HCT116 (cell line): ENCODE results near the gene CORO6. TPM values are rescaled to one million over a fixed set of nuclear protein-coding genes. Genes with fewer than 3 reads are reported as not detected.

ENCODE experiments used
- ATAC-seq: fragments of 200-7000 bp; cut with Tn5 transposase; 2 replicates; pipeline ENCODE4 v1.9.1; 2020; ENCODE audit warnings: mild to moderate bottlenecking, moderate library complexity
- BruUV-seq: library from RNA; stranded (reverse); fragments of 400-500 nt; replicated peaks from 2 replicates; lab custom pipeline; 2021; lab: Mats Ljungman, UMichigan
- CTCF ChIA-PET: fragments of 300-600 bp; sonication (Branson Sonifier 250); formaldehyde crosslinking; loops from one replicate; lab custom pipeline; 2021; ENCODE audit warnings: antibody characterized with exemption; lab: Charles Lee
- POLR2A ChIA-PET: fragments of 300-600, 350-600 bp; sonication (Branson Sonifier 250); formaldehyde crosslinking; loops from one replicate; lab custom pipeline; 2021; ENCODE audit warnings: antibody characterized with exemption; lab: Charles Lee
- RAD21 ChIA-PET, 2 experiments: fragments of 300-600 bp; sonication (Branson Sonifier 250); formaldehyde crosslinking; loops; one replicate each; lab custom pipeline; 2023; ENCODE audit warnings: low total read pairs in 2 of 2; ENCODE audit not compliant: uncharacterized antibody in 2 of 2, unreplicated experiment in 2 of 2, low non-redundant PET in 1 of 2; lab: Charles Lee
- DNase-seq: peaks from one replicate; pipeline ENCODE4 v3.0.0-alpha.2; 2010; ENCODE audit warnings: low read depth, low spot score
- H2AFZ ChIP-seq: fragments of 200-600 bp; shearing (Covaris generic), sonication (generic); 2 replicates; pipeline ENCODE4 v1.6.1; 2017; ENCODE audit warnings: low read depth, mixed run types, mixed read lengths, antibody characterized with exemption, low read length; ENCODE audit not compliant: poor library complexity, severe bottlenecking
- H3K27ac ChIP-seq: 2 replicates; pipeline ENCODE4 v1.5.1; 2012; ENCODE audit warnings: low read depth, low read length
- H3K27me3 ChIP-seq: fragments of 200-600 bp; sonication (generic); 2 replicates; pipeline ENCODE4 v1.6.1; 2016; ENCODE audit warnings: mixed run types, low read length, mixed read lengths; ENCODE audit not compliant: insufficient read depth
- H3K36me3 ChIP-seq, 2 experiments: fragments of 200-500 bp in 1 of 2; fragments of 200-600 bp in 1 of 2; sonication (Bioruptor generic) in 1 of 2; sonication (generic) in 1 of 2; 2 replicates each; pipeline versions ENCODE4 v1.5.1 to v1.6.1; 2014 to 2016; ENCODE audit warnings: low read length in 2 of 2, inconsistent platforms in 1 of 2, mixed read lengths in 1 of 2, mixed run types in 1 of 2; ENCODE audit not compliant: insufficient read depth in 2 of 2, control insufficient read depth in 1 of 2
- H3K4me1 ChIP-seq, 2 experiments: fragments of 200-600 bp in 1 of 2; sonication (generic) in 1 of 2; 2 replicates each; pipeline versions ENCODE4 v1.5.1 to v1.6.1; 2012 to 2017; ENCODE audit warnings: low read length in 2 of 2, inconsistent platforms in 1 of 2, mild to moderate bottlenecking in 1 of 2, mixed read lengths in 1 of 2, mixed run types in 1 of 2, moderate library complexity in 1 of 2; ENCODE audit not compliant: insufficient read depth in 2 of 2, control insufficient read depth in 1 of 2
- H3K4me2 ChIP-seq: fragments of 200-600 bp; sonication (generic); 2 replicates; pipeline ENCODE4 v1.6.1; 2017; ENCODE audit warnings: mixed run types, low read length, mixed read lengths
- H3K4me3 ChIP-seq, 2 experiments: fragments of 200-600 bp in 1 of 2; sonication (generic) in 1 of 2; replicated peaks in 1 of 2; 2 replicates each; pipeline ENCODE4 v1.5.1; 2011 to 2016; ENCODE audit warnings: low read length in 2 of 2, control low read depth in 1 of 2, low read depth in 1 of 2, mild to moderate bottlenecking in 1 of 2, mixed read lengths in 1 of 2, mixed run types in 1 of 2
- H3K79me2 ChIP-seq: fragments of 200-600 bp; sonication (generic); 2 replicates; pipeline ENCODE4 v1.6.1; 2017; ENCODE audit warnings: mild to moderate bottlenecking, mixed run types, low read length, moderate library complexity, mixed read lengths; ENCODE audit not compliant: insufficient read depth
- H3K9ac ChIP-seq: fragments of 200-600 bp; sonication (generic); 2 replicates; pipeline ENCODE4 v1.6.1; 2016; ENCODE audit warnings: low read length, mixed read lengths
- H3K9me2 ChIP-seq: fragments of 200-600 bp; sonication (generic), shearing (Covaris generic); 2 replicates; pipeline ENCODE4 v1.6.1; 2017; ENCODE audit warnings: mixed run types, mild to moderate bottlenecking, moderate library complexity; ENCODE audit not compliant: insufficient read depth
- H3K9me3 ChIP-seq, 2 experiments: fragments of 200-500 bp in 1 of 2; fragments of 200-600 bp in 1 of 2; sonication (Bioruptor generic) in 1 of 2; sonication (generic) in 1 of 2; 2 replicates each; pipeline ENCODE4 v1.6.1; 2014 to 2017; ENCODE audit warnings: low read length in 2 of 2, mixed read lengths in 2 of 2, inconsistent platforms in 1 of 2, low read depth in 1 of 2, mild to moderate bottlenecking in 1 of 2, mixed run types in 1 of 2, moderate library complexity in 1 of 2; ENCODE audit not compliant: control insufficient read depth in 1 of 2, insufficient read depth in 1 of 2
- H4K20me1 ChIP-seq: fragments of 200-600 bp; sonication (generic), shearing (Covaris generic); 2 replicates; pipeline ENCODE4 v1.6.1; 2017; ENCODE audit warnings: mixed run types, mild to moderate bottlenecking, moderate library complexity; ENCODE audit not compliant: insufficient read depth
- ATF3 ChIP-seq: IDR thresholded peaks from 2 replicates; pipeline ENCODE4 v1.6.1; 2012
- CBX3 ChIP-seq: IDR thresholded peaks from 2 replicates; pipeline ENCODE4 v1.6.1; 2012; ENCODE audit warnings: low read depth
- CTCF ChIP-seq, 3 experiments: fragments of 200-600 bp in 1 of 3; sonication (generic) in 1 of 3; IDR thresholded peaks in 2 of 3; conservative IDR thresholded peaks in 1 of 3; 2 replicates each; pipeline ENCODE4 v1.5.1; 2012 to 2017; ENCODE audit warnings: low read depth in 2 of 3, low read length in 2 of 3, antibody characterized with exemption in 1 of 3, borderline replicate concordance in 1 of 3, control low read depth in 1 of 3, mild to moderate bottlenecking in 1 of 3, mixed read lengths in 1 of 3, mixed run types in 1 of 3, moderate library complexity in 1 of 3; ENCODE audit not compliant: insufficient read depth in 1 of 3
- EZH2 ChIP-seq: fragments of 200-600 bp; sonication (generic); IDR thresholded peaks from 2 replicates; pipeline ENCODE4 v1.6.1; 2017; ENCODE audit warnings: antibody characterized with exemption, mixed run types
- EZH2phosphoT487 ChIP-seq: fragments of 200-600 bp; IDR thresholded peaks from 2 replicates; pipeline ENCODE4 v1.6.1; 2018; ENCODE audit warnings: antibody characterized with exemption, borderline replicate concordance
- POLR2AphosphoS5 ChIP-seq: IDR thresholded peaks from 2 replicates; pipeline ENCODE4 v1.6.1; 2011; ENCODE audit warnings: mild to moderate bottlenecking, low read depth, low read length, moderate library complexity
- RAD21 ChIP-seq: IDR thresholded peaks from 2 replicates; pipeline ENCODE4 v1.6.1; 2012; ENCODE audit warnings: low read depth, mild to moderate bottlenecking
- REST ChIP-seq: IDR thresholded peaks from 2 replicates; pipeline ENCODE4 v1.6.1; 2012; ENCODE audit warnings: low read depth
- SIN3A ChIP-seq: IDR thresholded peaks from 2 replicates; pipeline ENCODE4 v1.6.1; 2012; ENCODE audit warnings: low read depth
- SP1 ChIP-seq: IDR thresholded peaks from 2 replicates; pipeline ENCODE4 v1.6.1; 2012; ENCODE audit warnings: low read depth
- ZFX ChIP-seq: fragments of 450-650 bp; IDR thresholded peaks from 2 replicates; pipeline ENCODE4 v1.6.1; 2017
- intact Hi-C: fragments of 100-400 bp; cut with micrococcal nuclease; formaldehyde crosslinking; loops from 2 replicates; pipeline ENCODE4 v1.10.0; 2022
- total RNA-seq: library from RNA; stranded (reverse); gene quantifications from one replicate; pipeline ENCODE4 v1.2.1, GENCODE V29; 2021; ENCODE audit not compliant: unreplicated experiment

The CORO6 gene
- total RNA-seq, 1 experiment from 2014 or later = 8.7 TPM

DNA sequence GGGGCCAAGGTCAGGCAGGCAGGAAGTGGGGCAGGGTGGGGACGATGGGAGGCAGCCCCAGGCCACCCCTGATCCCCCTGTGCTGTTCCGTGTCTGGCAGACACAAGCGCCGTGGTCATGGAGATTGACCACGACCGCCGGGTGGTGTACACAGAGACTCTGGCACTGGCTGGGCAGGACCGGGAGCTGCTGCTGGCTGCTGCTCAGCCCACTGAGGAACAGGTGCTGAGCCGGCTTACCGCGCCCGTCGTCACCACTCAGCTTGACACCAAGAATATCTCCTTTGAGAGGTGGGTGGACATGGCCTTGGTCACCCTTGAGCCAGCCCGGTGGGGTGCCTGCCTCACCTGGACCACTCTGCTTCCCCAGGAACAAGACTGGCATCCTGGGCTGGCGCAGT, 13.7 kb downstream of the CORO6 start (continued):
- no peak for TF ChIP-seq ATF3
- no peak for TF ChIP-seq SIN3A
- no peak for TF ChIP-seq EZH2phosphoT487

- Histone ChIP-seq H3K4me1 (no peaks in the 10 kb centered on the region), H3K4me2 (no peak overlapping the region), H2AFZ (no peak overlapping the region), H3K9me2 (no peaks in the 10 kb centered on the region), H3K36me3 (no peaks in the 10 kb centered on the region), H3K27me3 (no peaks in the 10 kb centered on the region), H4K20me1 (no peaks in the 10 kb centered on the region), H3K9ac (no peak overlapping the region), H3K27ac (no peak overlapping the region), H3K9me3 (no peaks in the 10 kb centered on the region), H3K79me2 (peaks cover 4% of the 10 kb centered on the region; the same call in 1 of the 2 replicates), H3K4me3 (no peak overlapping the region)
- ChIA-PET RAD21 (no interaction called here), CTCF (interaction anchor here (4.3 kb wide), 1 partner anchor 10 kb away, joined by 28 read pairs; no protein-coding TSS in a partner anchor), POLR2A (no interaction called here)
- no peak for DNase-seq
- intact Hi-C loops = no loop called here
- ATAC-seq = no peak
- no TSS peak for BruUV-seq
- TF ChIP-seq POLR2AphosphoS5 (no peak), RAD21 (no peak)
Observed at GRCh38 chr17:29607557-29608195, 15.0 kb downstream of the CORO6 start.

- Histone ChIP-seq H3K9ac (no peak overlapping the region), H3K9me3 (no peaks in the 10 kb centered on the region), H3K4me3 (no peak overlapping the region), H3K4me1 (no peaks in the 10 kb centered on the region), H3K27ac (no peak overlapping the region), H3K27me3 (no peaks in the 10 kb centered on the region), H4K20me1 (no peaks in the 10 kb centered on the region), H3K9me2 (no peaks in the 10 kb centered on the region), H3K79me2 (peaks cover 25% of the 10 kb centered on the region), H3K36me3 (no peaks in the 10 kb centered on the region), H3K4me2 (no peak overlapping the region), H2AFZ (no peak overlapping the region)
- no TSS peak for BruUV-seq
- CTCF ChIA-PET = no interaction called here
- POLR2A ChIA-PET = no interaction called here
- intact Hi-C loops = no loop called here
- ATAC-seq (no peak), DNase-seq (no peak)
- RAD21 ChIA-PET = no interaction called here
- TF ChIP-seq SP1 (no peak), CTCF (IDR thresholded peaks at IDR 0.05 in 2 of 3, conservative IDR thresholded peaks at IDR 0.05 in 1 of 3; ENCODE audit: borderline replicate concordance in 1 of 3, insufficient read depth in 1 of 3, low read depth in 2 of 3, low read length in 2 of 3) (no peak), RAD21 (no peak), CBX3 (no peak), EZH2 (no peak), SIN3A (no peak), ZFX (no peak), REST (no peak), EZH2phosphoT487 (no peak)
Observed at GRCh38 chr17:29603109-29603674, 19.5 kb downstream of the CORO6 start.
